Right ventricle myocardium inferior (tissue), 1 donor: ENCODE data around the gene MELTF. TPM values are rescaled to one million over a fixed set of nuclear protein-coding genes. Genes with fewer than 3 reads are reported as not detected.

Source experiments
- ATAC-seq: fragments of 200-7000 bp; cut with Tn5 transposase; one replicate; pipeline ENCODE4 v1.9.1; 2020; ENCODE audit warnings: mild to moderate bottlenecking, moderate library complexity
- DNase-seq: peaks from one replicate; pipeline ENCODE4 v3.0.0; 2021; ENCODE audit errors: missing footprints
- intact Hi-C: fragments of 100-400 bp; cut with DNase I; formaldehyde crosslinking; loops from one replicate; pipeline ENCODE4 v1.11.0; 2022
- total RNA-seq: library from RNA; stranded (reverse); fragmentation: NEBNext Ultra II Directional; extraction: Animal tissue kit (Norgen Biotek cat#: 25700); gene quantifications from one replicate; pipeline ENCODE4 v1.2.1, GENCODE V29; 2021
- donor health status: DM: no; HTN: yes; CAD: no; lungs with severe emphysema.

Gene MELTF
- total RNA-seq, 1 donor from 2014 or later, result 4.0 TPM

DNA sequence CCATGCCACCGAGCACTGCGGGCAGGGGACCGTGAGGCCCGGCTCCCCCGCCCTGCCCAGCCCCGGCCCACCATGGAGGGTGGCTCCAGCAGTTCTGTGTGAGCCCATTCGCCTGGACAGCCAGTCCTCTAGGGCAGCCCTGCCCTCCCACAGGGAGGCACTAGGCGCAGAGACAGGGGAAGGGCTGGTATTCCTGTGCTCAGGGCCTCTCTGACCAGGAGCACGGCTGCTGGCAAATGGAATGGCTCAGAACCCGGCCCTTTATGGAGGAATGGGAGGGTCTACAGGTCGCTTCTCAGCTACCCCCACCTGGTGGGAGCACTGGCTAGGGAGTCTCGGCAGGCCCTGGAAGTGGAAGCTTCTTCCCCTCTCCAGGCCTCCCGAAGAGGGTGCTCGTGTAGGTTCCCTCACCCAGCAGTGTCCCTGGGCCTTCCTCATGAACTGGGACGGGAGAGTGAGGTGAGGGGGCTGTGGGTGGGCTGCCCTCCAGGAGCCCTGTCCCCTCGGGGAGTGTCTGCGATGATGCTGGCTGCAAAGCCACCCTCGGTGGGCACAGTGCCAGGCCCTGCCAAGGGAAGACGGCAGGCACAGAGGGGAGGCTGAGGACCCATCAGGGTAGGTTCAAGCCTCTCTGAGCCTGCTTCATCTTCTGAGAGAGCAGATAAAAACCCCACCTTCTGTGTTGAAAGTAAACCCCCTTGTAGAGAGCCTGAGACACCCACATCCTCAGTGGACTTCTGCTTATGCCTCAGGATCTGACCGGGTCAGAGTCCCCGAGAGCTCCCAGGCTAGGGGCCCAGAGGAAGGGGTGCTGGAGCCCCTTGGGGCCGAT is 1.5 kb downstream of the MELTF start:
- intact Hi-C loops, result no loop called here
- no peak for DNase-seq
- ATAC-seq, result no peak

DNA sequence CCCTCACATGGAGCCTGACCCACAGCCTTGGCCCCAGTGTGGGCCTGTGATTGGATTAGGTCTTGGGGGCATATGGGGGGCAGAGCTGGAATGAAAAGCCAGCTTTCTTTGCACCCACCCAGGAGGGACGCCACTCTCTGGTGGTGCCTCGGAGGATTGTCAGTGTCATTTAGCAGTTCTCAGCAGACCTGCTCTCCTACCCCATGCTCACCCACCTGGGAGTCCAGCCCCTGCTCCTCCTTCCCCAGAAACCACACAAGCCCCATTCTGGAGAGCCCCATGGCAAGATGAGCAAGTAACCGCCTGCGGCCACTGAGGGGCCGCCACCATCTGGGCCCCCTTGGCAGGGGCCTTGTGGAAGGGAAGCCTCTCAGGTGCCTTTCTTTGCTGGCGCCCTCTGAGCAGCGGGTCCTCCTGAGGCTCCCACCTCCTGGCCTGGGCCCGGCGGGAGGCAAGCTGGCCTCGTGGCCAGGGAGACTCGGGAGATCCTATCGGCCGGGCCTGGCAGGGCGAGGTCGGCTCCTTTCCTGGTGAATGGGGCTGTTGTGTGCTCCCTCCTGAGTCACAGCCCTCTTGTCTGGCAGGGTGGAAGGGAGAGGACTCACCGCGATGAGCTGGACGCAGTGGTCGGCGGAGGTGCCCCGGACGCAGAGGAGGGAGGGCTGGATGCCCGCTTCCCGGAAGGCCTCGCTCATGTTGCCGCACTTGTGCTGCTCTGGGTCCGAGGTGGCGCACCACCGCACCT is 2.3 kb downstream of the MELTF start:
- ATAC-seq (no peak), DNase-seq (no peak)
- intact Hi-C loops, result no loop called here

DNA sequence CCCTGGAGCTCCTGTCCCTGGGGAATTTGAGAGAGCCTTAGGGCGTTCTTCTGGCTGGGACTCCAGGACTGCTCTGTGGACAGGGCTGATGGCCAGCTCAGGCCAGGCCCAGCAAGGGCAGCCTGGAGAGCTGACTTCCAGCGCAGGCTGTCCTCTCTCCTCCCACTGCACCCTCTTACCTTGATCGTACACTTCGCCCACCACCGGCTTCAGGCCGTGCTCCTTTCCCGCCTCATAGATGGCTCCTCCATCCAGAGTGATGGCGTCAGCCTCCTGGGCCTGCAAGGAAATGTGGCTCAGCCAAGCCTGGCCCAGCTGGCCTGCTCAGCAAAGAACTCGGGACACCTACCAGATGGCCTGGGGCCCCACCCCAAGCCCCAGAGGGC is 3.1 kb downstream of the MELTF start:
- intact Hi-C loops, result no loop called here
- DNase-seq, result no peak
- no peak for ATAC-seq

DNA sequence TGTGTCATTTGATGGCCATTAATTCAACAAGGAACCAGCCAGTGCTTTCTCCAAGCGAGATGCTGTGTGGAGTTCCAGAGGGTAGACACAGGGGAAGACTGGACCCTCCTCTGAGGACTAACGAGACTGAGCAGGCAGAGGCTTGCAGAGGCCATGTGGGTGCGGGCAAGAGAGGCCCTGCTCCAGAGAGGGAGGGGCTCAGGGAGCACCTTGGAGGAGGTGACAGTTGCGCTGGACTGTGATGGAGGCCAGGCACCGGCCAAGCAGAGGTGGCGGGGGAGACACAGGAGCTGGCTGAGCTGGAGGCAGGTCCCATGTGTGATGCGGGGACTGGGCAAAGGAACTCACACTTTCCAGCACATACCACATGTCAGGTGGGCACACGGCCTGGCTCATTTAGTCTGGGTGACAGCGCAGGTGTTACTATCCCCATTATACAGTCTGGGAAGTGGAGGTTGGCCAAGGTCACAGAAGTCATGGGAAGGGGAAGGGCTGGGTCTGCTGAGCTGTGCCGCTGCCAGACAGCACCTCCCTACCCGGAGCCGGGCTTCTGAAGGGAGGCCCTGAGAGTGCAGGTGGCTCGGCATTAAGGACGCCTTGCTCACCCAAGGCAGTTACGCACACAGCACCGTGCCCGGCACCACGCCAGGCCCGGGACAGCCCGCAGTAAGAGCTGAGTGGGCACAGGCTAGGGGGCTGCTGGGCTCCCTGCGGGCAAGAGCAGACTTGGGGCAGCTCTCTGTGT is 3.7 kb downstream of the MELTF start:
- DNase-seq, result no peak
- no peak for ATAC-seq
- intact Hi-C loops, result no loop called here

DNA sequence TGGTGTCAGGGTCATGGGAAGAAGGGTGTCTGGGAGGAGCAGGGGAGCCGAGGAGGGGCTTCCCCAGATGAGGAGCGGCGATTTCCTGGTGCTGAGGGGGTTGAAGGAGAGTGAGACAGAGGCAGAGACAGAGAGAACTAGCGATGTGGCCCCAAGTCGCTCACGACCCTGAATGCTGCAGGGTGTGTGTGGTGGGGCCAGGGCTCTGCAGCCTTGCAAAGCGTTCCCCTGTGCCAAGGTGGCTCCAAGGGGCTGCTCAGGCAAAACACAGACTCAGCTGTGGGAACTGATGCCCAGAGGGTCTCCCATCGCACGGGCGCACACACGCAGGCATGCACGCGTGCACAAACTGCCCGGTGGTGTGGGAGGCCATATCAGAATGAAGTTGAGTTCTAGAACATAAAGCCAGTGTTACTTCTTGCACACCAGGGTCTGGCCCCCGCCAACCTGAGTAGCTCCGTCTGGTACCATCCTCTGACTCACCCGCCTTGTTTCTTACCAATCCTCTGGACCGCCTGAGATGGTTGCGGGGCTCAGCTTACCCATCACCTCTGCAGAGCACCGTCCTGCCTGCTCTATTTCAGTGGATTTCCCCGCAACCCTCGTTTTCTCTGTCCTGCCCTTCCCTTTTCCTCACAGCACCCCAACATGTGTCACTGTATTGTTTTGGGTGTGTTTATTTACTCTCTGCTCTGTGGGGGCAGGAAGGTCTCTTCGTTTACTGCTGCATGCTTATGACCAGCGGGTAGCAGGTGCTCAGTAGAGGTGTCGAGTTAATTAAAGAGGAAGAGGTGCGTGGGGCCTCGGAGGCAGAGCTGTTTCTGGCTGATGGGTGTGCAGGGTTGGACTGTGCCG is 4.5 kb downstream of the MELTF start:
- ATAC-seq, result no peak
- intact Hi-C loops, result no loop called here
- DNase-seq, result no peak

DNA sequence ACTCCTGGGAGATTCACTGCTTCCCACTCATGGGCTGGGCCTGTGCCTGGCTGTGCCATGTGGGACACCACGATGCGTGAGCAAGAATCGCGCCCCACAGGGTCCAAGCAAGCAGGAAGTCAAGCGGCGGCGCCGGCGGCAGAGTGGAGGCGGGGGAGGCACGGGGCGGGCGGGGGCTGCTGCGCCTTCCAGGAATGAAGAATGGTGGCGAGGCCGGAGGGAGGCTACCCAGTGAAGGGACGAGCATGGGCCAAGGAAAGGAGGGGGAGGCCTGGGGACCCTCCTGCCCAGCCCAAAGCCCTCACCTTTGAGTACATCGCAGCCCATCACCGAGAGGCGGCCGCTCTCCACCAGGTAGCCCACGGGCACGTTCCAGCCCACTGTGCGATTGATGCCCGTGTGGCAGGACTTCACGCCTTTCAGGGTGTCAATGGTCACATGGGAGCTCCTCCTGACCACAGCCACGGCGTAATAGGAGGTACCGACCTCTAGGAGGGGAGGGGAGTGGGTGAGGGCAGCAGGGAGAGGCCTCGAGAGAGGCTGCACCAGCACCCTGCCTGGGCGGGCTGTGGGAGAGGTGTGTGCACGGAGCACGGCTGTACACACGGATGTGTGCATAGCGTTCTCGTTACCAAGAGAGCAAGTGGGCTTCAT is 5.5 kb downstream of the MELTF start:
- intact Hi-C loops, result no loop called here
- ATAC-seq (no peak), DNase-seq (no peak)

DNA sequence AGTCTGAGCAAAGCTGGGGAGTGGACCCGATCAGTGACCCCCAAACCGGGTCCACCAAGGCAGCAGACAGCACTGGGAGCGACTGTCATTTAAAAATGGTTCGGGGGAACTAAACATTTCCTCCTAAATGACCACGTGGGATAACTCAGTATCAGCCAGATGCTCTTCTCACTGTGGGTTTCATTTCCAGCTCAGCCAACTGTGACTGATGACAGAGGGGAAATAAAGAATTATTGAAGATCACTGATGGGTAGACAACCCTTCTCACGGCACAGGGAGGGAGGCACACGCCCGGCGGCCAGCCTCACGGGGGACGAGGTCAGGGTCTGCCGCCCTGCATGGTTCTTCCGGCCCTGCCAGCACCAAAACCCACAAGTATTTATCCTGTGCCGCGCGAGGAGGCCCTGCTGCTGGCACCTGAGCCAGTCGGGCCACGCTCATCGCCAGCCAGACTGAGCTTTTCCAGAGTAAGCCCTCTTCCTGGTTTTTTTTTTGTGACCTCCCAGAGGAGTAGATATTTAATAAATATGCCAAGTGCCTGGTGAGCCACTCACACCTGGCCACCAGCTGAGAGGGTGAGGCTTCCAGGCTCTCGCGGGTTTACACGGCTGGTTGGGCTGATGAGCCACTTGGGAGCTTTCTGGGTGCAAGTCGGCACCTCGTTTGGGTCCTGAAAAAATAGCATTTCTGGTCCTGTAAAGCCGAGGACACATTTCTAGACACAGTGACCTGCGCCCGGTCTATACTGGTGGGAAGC is 6.2 kb downstream of the MELTF start:
- no peak for ATAC-seq
- intact Hi-C loops, result no loop called here
- no peak for DNase-seq

DNA sequence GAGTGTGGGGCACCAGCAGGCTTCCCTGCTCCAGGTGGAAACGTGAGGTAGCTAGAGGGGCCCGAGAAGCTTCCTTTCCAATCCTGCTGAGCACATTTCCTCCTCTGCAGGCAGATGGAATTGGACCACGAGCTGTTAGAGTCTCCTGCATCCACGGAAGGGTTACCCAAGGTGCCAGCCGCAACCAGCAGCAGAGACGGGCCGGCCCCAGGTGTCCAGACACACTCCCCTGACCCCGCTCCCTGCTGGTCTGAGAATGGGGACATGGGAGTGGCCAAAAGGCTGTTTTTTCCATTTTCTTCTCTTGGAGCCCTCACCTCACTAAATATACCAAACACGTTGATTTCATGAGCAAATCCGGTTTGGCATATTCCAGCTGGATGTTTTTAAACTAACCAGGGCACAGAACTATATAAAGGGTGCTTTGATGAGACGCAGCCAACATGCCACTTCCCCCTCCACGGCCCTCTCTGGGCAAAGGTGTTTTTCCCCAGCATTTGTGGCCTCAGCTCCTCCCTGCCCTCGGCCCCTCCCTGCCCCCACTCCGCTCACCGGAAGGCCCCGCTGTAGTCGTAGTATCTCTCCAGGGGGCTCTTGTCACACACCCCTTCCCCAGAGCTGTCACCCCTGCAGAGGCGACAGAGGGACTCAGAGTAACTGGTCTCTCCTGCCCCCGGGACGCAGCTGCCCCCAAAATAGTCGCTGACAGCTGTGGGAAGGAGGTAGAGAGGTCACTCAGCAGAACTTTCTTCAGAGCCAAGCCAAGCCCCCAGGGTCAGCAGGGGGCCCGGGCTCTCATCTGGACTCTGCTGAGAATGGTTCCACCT is 7.0 kb downstream of the MELTF start:
- ATAC-seq (no peak), DNase-seq (peak; percentile 22)
- intact Hi-C loops, result no loop called here

DNA sequence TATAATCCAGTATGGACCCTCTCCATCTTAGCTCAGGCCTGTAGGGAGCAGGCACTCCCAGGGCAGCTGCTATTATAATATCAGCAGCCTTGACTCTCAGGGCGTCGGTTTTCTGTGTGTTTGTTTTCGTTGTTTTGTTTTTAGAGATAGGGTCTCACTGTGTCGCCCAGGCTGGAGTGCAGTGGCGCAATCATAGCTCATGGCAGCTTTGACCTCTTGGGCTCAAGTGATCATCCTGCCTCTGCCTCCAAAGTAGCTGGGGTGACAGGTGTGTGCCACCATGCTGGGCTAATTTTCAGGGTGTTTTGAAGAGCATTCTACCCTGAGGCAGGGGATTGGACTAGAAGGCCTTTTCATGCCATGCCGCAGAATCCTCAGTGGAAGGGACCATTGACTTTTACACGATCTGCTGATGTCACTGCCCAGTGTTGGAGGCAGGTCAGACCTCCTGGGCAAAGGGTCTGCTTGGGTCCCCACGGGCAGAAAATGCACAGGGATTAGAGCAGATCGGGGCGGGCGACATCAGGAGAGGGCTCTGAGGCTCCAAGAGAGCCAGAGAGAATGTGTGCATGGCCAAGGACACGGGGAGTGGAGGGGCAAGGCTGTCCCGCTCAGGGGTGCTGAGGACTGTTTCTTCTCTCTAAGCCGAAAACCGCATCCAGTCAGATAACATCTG is 7.8 kb downstream of the MELTF start:
- intact Hi-C loops, result no loop called here
- no peak for DNase-seq
- no peak for ATAC-seq

DNA sequence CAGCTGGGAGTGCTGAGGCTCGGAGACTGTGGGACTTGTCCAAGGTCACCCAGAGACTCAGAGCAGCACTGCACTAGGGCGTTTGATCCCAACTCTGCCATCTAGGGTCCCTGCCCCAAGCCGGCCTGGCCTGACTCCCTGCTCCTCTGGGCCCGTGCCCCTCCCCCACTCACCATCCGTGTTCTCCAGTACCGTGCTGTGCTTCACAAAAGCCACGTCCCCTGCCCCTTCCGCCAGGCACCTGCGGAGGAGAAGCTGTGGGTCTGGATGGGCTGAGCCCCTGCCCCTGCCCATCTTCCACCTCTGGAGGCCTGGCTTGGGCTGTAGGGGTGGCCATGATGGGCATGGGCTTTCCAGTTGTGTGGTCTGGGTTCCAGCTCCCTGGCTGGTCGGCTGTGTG is 8.4 kb downstream of the MELTF start:
- ATAC-seq, result no peak
- intact Hi-C loops, result no loop called here
- peak; percentile 40 for DNase-seq

DNA sequence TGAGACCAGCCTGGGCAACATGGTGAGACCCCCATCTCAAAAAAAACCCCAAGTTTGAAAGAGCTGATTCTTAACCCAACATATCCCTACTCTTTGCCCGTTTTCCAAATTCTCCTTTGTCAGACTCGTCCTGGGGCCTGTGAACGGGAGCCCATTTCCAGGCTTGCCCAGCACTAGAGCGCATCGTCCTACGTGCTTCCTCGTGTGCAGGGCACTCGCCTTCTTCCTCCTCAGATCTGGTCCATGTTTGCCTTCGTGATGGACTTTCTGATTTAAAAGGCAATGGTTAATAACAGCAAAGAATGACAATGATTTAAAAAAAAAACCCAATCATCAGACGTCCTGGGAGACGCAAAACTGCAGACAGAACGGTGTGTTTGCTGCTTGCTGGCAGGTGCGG is 10.1 kb downstream of the MELTF start:
- no peak for DNase-seq
- intact Hi-C loops, result no loop called here
- ATAC-seq, result no peak

DNA sequence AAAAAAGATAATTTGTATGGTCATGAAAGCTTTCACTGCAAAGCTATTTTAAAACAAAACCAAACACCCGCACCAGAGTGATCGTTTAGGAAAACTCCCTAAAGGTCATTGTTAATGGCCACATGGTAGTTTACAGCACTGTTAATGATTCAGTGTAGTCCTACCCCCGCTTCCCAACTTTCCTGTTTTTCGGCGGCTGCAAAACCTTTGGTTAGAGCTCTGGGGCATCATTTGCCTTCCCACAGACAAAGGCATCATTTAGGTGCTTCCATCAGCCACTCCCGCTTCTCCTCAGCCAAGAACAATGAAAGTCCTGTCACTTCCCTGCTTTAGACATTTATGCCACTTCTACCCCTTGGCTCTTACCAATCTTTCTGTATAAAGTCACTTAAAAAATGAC is 10.6 kb downstream of the MELTF start:
- no peak for DNase-seq
- intact Hi-C loops, result no loop called here
- no peak for ATAC-seq

DNA sequence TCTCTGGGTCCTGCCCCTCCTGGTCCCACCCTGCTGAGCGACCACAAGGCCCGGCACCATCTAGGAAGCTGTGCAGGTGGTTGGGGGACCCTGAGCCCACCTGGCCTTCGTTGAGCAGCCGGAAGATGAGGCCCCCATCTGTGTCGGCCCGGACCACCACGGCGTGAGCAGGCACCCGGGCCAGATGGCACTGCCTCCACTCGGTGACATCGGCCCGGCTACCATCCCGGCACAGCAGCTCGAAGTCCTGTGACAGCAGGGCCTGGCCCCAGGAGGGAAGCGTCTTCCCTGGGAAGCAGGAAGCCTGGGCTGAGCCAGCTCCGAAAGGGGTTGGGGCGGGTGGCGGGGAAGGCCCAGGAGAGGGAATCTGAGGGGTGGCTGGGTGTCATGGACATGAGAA is 12.6 kb downstream of the MELTF start:
- no peak for DNase-seq
- intact Hi-C loops, result no loop called here
- ATAC-seq, result no peak

DNA sequence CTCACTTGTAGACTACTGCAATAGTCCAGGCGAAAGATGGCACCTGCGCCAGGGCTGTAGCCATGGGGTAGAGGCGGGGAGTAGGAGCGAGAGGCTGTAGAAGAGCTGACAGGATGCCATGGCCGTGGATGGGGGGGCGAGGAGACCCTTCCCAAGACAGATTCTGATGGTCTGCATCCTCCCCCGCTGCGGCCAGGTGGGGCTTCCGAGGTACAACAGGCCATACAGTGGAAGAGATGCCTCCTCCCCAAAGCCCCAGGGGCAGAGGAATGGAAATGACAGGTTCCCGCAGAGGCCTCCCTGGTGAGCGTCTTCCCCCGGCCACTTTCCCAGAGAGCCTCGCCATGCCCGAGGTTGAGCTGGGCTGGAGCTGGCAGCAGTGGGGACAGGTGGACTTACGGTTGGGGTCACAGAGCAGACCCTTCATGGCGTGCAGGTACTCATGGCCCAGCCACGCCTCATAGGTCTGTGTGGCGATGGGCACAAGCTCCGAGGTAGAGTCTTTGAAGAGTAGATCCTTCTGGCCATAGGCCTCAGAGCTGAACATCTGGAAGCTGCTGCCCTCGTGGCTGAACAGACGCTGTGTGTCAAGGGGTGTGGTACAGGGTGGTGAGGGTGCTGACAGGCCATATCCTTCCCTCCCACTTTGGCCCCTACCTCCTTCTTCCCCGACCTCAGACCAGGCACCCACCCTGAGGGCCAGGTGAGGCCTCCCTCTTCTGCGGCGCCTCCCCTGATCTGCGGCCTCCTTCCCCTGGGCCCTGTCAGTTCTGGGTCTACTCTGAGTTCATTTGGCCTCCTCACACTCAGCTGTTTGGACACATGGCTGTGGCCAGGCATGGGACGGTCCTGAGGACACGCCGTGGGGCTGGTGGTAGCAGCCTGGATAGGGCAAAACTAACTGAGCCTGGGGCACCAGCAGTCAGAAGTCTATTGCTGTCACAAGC is 13.6 kb downstream of the MELTF start:
- ATAC-seq (no peak), DNase-seq (no peak)
- intact Hi-C loops, result no loop called here

DNA sequence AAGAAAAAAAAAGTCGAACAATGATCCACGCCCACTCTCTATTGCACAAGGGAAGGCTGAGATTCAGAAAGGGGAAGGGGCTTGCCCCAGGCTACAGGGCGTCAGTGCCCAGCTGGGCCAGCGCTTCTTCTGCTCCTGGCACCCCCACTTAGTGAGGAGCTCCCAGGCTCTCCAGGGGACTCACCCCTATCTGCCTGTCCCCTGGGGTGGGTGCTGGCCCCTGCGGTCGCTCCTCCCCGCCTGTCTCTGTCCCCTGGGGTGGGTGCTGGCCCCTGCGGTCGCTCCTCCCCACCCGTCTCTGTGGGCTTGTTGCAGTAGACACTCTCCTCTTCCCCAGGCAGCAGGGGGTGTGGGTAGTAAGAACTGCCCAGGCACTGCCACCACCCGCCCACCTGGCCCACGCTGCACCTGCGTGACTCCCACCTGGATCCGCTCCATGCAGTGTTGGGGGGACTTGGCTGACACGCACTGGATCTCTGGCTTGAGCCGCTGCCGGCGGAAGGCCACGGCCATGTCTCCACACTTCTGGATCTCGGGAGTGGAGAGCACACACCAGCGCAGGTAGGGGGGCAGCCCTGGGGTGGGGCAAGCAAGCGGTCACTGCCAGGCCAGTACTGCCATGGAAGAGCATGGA is 14.6 kb downstream of the MELTF start:
- intact Hi-C loops, result no loop called here
- ATAC-seq (no peak), DNase-seq (no peak)
